ENCODE results near the gene HIVEP2.

HIVEP2 gene

GRCh38 chr6:142914937-142915697 lies 29.9 kb downstream of the HIVEP2 start:
- DNase-seq, result no peak

GRCh38 chr6:142914369-142914768 lies 30.6 kb downstream of the HIVEP2 start:
- DNase-seq, result no peak

GRCh38 chr6:142913511-142914047 lies 31.4 kb downstream of the HIVEP2 start:
- no peak for DNase-seq

GRCh38 chr6:142913036-142913510 lies 31.9 kb downstream of the HIVEP2 start:
- DNase-seq, result no peak

- no peak for DNase-seq
These were observed 32.9 kb downstream of the HIVEP2 start for GRCh38 chr6:142912125-142912524.

- no peak for DNase-seq
These were observed 33.5 kb downstream of the HIVEP2 start for GRCh38 chr6:142911430-142911829.

GRCh38 chr6:142909686-142910085 lies 35.3 kb downstream of the HIVEP2 start:
- no peak for DNase-seq

GRCh38 chr6:142908235-142908634 lies 36.7 kb downstream of the HIVEP2 start:
- DNase-seq, result no peak

- no peak for DNase-seq
These were observed 37.4 kb downstream of the HIVEP2 start for GRCh38 chr6:142907544-142907943.

GRCh38 chr6:142906945-142907470 lies 38.0 kb downstream of the HIVEP2 start:
- DNase-seq, result no peak

GRCh38 chr6:142903812-142904211 lies 41.2 kb downstream of the HIVEP2 start:
- DNase-seq, result no peak

GRCh38 chr6:142902636-142903053 lies 42.3 kb downstream of the HIVEP2 start:
- peak; percentile 60 for DNase-seq

- no peak for DNase-seq
These were observed 43.4 kb downstream of the HIVEP2 start for GRCh38 chr6:142901611-142902010.

GRCh38 chr6:142900227-142900971 lies 44.6 kb downstream of the HIVEP2 start:
- no peak for DNase-seq

- DNase-seq, result no peak
These were observed 45.8 kb downstream of the HIVEP2 start for GRCh38 chr6:142898927-142899895.

- DNase-seq, result no peak
These were observed 47.3 kb downstream of the HIVEP2 start for GRCh38 chr6:142897659-142898058.

- DNase-seq, result no peak
These were observed 48.2 kb downstream of the HIVEP2 start for GRCh38 chr6:142896732-142897131.

GRCh38 chr6:142893088-142893487 lies 51.9 kb downstream of the HIVEP2 start:
- DNase-seq, result no peak

GRCh38 chr6:142892254-142893021 lies 52.5 kb downstream of the HIVEP2 start:
- no peak for DNase-seq

GRCh38 chr6:142891454-142891853 lies 53.5 kb downstream of the HIVEP2 start:
- no peak for DNase-seq

GRCh38 chr6:142888456-142888855 lies 56.5 kb downstream of the HIVEP2 start:
- DNase-seq, result no peak

- no peak for DNase-seq
These were observed 57.5 kb downstream of the HIVEP2 start for GRCh38 chr6:142887517-142887916.

Measured in DMS153 (cell line).